Skeletal muscle tissue (tissue), 4 donors: ENCODE results near the gene BLOC1S6. TPM values are rescaled to one million over a fixed set of nuclear protein-coding genes. Genes with fewer than 3 reads are reported as not detected.

Experiments
- H3K27ac ChIP-seq: one replicate; pipeline ENCODE4 v1.7.0; 2013; ENCODE audit warnings: mild to moderate bottlenecking, low read depth, low read length, inconsistent platforms
- H3K27me3 ChIP-seq, 3 donors: one replicate each; pipeline ENCODE4 v1.7.0; 2013; ENCODE audit warnings: low read length in 3 of 3; ENCODE audit not compliant: control insufficient read depth in 3 of 3, insufficient read depth in 3 of 3
- H3K36me3 ChIP-seq, 3 donors: one replicate each; pipeline ENCODE4 v1.7.0; 2013; ENCODE audit warnings: low read length in 3 of 3; ENCODE audit not compliant: control insufficient read depth in 3 of 3, insufficient read depth in 3 of 3
- H3K4me1 ChIP-seq, 3 donors: one replicate each; pipeline ENCODE4 v1.7.0; 2013; ENCODE audit warnings: low read length in 3 of 3, mild to moderate bottlenecking in 3 of 3; ENCODE audit not compliant: control insufficient read depth in 3 of 3, insufficient read depth in 3 of 3
- H3K4me3 ChIP-seq, 3 donors: one replicate each; pipeline ENCODE4 v1.7.0; 2013; ENCODE audit warnings: low read length in 3 of 3
- H3K9ac ChIP-seq, 3 donors: one replicate each; pipeline ENCODE4 v1.7.0; 2013; ENCODE audit warnings: low read length in 3 of 3, mild to moderate bottlenecking in 3 of 3, moderate library complexity in 2 of 3, low read depth in 1 of 3
- H3K9me3 ChIP-seq, 3 donors: one replicate each; pipeline ENCODE4 v1.7.0; 2013; ENCODE audit warnings: low read length in 3 of 3; ENCODE audit not compliant: control insufficient read depth in 3 of 3
- total RNA-seq: library from RNA; depleted of rRNA; stranded (reverse); fragments of >200 nt; gene quantifications from one replicate; pipeline ENCODE4 v1.2.3, GENCODE V29; 2014
- donor health status: Osteomylitis.

Gene BLOC1S6, protein sequence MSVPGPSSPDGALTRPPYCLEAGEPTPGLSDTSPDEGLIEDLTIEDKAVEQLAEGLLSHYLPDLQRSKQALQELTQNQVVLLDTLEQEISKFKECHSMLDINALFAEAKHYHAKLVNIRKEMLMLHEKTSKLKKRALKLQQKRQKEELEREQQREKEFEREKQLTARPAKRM
- 30.8 TPM for total RNA-seq

- H3K27ac ChIP-seq = peak within 1 kb of the TSS; percentile 99
- no peaks in the 10 kb centered on the region for H3K9me3 ChIP-seq
- H3K27me3 ChIP-seq = no peaks in the 10 kb centered on the region
- H3K9ac ChIP-seq = peak within 1 kb of the TSS; percentile 98 to 99 (median 98)
- peaks cover 0 to under 1% (median 0%) of the 10 kb centered on the region in 3 donors for H3K36me3 ChIP-seq
- H3K4me3 ChIP-seq = peak within 1 kb of the TSS; percentile 86 to 100 (median 93)
- peaks cover 24 to 38% (median 37%) of the 10 kb centered on the region in 3 donors for H3K4me1 ChIP-seq
Measured at GRCh38 chr15:45587095-45587862, at the start of gene BLOC1S6. Gene BLOC1S6, plus strand, starts transcription at chr15:45587379. Its CDS starts 65 bp downstream, at chr15:45587444.

GRCh38 chr15:45539680-45540079 is 47.5 kb upstream of the BLOC1S6 start:
- no peaks in the 10 kb centered on the region for H3K27me3 ChIP-seq
- H3K9ac ChIP-seq = no peak overlapping the region
- no peaks in the 10 kb centered on the region for H3K4me1 ChIP-seq
- no peak overlapping the region for H3K27ac ChIP-seq
- no peak overlapping the region for H3K4me3 ChIP-seq
- no peaks in the 10 kb centered on the region for H3K9me3 ChIP-seq
- H3K36me3 ChIP-seq = no peaks in the 10 kb centered on the region

DNA sequence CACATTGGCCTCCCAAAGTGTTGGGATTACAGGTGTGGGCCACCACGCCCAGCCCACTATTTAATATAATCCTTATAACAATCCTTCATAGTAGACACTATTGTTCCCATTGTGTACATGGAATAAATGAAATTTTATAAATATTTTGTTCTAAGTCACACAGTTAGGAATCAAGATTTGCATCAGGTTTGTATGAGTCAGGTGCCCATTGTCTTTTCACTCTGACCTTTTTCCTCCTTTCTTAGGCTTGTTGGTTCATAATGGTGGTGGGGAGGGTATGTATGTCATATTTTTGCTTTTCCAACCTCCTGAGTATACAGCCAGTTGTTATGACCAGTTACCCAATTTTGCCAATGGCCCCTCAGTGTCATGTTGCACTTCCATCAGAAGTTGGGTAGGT is 46.6 kb upstream of the BLOC1S6 start:
- Histone ChIP-seq H3K27me3 (no peaks in the 10 kb centered on the region), H3K4me1 (no peaks in the 10 kb centered on the region), H3K27ac (no peak overlapping the region), H3K4me3 (no peak overlapping the region), H3K9me3 (no peaks in the 10 kb centered on the region), H3K36me3 (no peaks in the 10 kb centered on the region), H3K9ac (no peak overlapping the region)

- H3K4me3 ChIP-seq = no peak overlapping the region
- no peaks in the 10 kb centered on the region for H3K36me3 ChIP-seq
- no peaks in the 10 kb centered on the region for H3K27me3 ChIP-seq
- no peak overlapping the region for H3K27ac ChIP-seq
- no peak overlapping the region for H3K9ac ChIP-seq
- H3K4me1 ChIP-seq = no peaks in the 10 kb centered on the region
- no peaks in the 10 kb centered on the region for H3K9me3 ChIP-seq
Measured at GRCh38 chr15:45543051-45543450, 44.1 kb upstream of the BLOC1S6 start.

GRCh38 chr15:45544266-45545023 is 42.7 kb upstream of the BLOC1S6 start:
- Histone ChIP-seq H3K4me1 (no peaks in the 10 kb centered on the region), H3K27me3 (no peaks in the 10 kb centered on the region), H3K9ac (no peak overlapping the region), H3K4me3 (no peak overlapping the region), H3K9me3 (no peaks in the 10 kb centered on the region), H3K36me3 (no peaks in the 10 kb centered on the region), H3K27ac (no peak overlapping the region)

GRCh38 chr15:45546789-45547188 is 40.4 kb upstream of the BLOC1S6 start:
- Histone ChIP-seq H3K27me3 (no peaks in the 10 kb centered on the region), H3K9ac (no peak overlapping the region), H3K27ac (no peak overlapping the region), H3K4me3 (no peak overlapping the region), H3K36me3 (no peaks in the 10 kb centered on the region), H3K9me3 (no peaks in the 10 kb centered on the region), H3K4me1 (no peaks in the 10 kb centered on the region)

DNA sequence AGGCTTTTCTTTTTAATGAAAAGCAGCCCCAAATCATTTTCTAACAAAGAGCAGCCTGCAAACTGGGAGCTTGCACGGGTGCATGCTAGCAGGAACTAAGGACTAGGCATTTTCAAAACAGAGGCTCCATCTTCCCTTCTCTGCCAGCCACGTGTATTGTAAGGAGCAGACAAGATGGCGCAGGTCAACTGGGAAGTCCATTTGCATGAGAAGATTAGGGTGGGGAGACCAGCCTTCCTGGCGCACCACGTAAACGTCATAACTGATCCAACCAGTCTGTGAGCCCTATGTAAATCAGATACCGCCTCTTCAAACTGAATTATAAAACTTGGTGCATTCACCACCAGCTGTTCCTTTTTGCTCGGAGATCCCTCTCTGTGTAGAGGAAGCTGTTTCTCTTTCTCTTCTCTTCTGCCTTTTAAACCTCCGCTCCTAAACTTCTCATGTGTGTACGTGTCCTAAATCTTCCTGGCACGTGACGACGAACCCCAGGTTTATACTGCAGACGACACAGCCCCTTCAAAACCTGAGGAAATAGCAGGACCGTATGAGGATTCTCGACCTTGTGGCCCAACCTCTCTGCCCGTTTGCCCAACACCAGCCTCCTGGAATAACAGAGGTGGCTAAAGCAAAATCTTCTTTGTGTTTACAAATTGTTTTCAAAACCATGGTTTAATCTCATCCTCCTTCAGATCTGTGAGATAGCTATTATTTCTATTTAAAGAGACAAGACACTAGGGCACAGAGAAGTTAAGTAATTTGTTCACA is 38.2 kb upstream of the BLOC1S6 start:
- Histone ChIP-seq H3K9ac (no peak overlapping the region), H3K36me3 (no peaks in the 10 kb centered on the region), H3K9me3 (no peaks in the 10 kb centered on the region)

DNA sequence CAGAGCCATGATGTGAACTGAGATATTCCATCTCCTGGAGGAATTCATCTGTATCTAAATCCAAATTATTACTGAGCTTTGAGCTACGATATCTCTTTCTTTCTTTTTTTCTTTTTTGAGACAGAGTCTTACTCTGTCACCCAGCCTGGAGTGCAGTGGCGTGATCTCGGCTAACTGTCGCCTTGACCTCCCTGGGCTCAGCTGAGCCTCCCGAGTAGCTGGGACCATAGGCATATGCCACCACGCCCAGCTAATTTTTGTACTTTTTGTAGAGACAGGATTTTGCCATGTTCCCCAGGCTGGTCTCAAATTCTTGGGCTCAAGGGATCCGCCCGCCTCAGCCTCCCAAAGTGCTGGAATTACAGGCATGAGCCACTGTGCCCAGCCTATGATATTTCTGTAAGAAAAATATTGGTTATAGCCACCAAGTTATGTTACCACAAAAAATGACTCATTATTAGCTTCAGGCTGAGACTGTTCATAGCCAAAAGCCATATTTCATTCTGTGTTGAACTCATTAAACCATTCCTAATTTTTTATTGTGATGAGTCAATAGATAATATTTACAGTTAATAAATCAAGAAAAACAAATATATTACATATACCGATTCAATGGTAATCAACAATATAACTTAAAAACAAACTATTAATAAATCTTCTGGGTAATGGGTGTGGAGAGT is 37.5 kb upstream of the BLOC1S6 start:
- Histone ChIP-seq H3K4me1 (no peaks in the 10 kb centered on the region), H3K27me3 (no peaks in the 10 kb centered on the region), H3K27ac (no peak overlapping the region), H3K36me3 (no peaks in the 10 kb centered on the region), H3K9me3 (no peaks in the 10 kb centered on the region), H3K4me3 (no peak overlapping the region), H3K9ac (no peak overlapping the region)

More for the DNA sequence above, 38.2 kb upstream of the BLOC1S6 start:
- Histone ChIP-seq H3K4me1 (no peaks in the 10 kb centered on the region), H3K27me3 (no peaks in the 10 kb centered on the region), H3K27ac (no peak overlapping the region), H3K4me3 (no peak overlapping the region)

- H3K27ac ChIP-seq = no peak overlapping the region
- no peak overlapping the region for H3K9ac ChIP-seq
- H3K27me3 ChIP-seq = no peaks in the 10 kb centered on the region
- no peaks in the 10 kb centered on the region for H3K4me1 ChIP-seq
- H3K36me3 ChIP-seq = no peaks in the 10 kb centered on the region
- H3K4me3 ChIP-seq = no peak overlapping the region
- no peaks in the 10 kb centered on the region for H3K9me3 ChIP-seq
Measured at GRCh38 chr15:45550436-45550835, 36.7 kb upstream of the BLOC1S6 start.
